K562 (cell line): Measurements from ENCODE around the gene SIGLEC1. TPM values are rescaled to one million over a fixed set of nuclear protein-coding genes. Genes with fewer than 3 reads are reported as not detected.
A peak's percentile ranks its signal among the peaks of the same experiment; 100 is the strongest.

ENCODE experiments used
- ATAC-seq: fragments of 200-7000 bp; cut with Tn5 transposase; 3 replicates; pipeline ENCODE4 v1.9.1; 2020; ENCODE audit warnings: moderate library complexity
- BruUV-seq: library from RNA; stranded (reverse); fragments of 400-500 nt; replicated peaks from 2 replicates; lab custom pipeline; 2021; lab: Mats Ljungman, UMichigan
- CTCF ChIA-PET: fragments of 300-600 bp; formaldehyde crosslinking; extraction: SDS; loops from one replicate; lab custom pipeline; 2021; ENCODE audit warnings: low intra/inter-chr PET ratio; lab: Yijun Ruan, JAX
- POLR2A ChIA-PET: fragments of 300-600, 350-650 bp; sonication (Branson Sonifier 250); formaldehyde crosslinking; extraction: SDS; loops from one replicate; lab custom pipeline; 2021; ENCODE audit warnings: antibody characterized with exemption, inconsistent platforms; lab: Yijun Ruan, JAX
- DNase-seq, 4 experiments: peaks; one replicate each; pipeline versions ENCODE4 v3.0.0 to v3.0.0-alpha.2; 2011 to 2018; ENCODE audit warnings: low spot score in 3 of 4, mixed read lengths in 3 of 4; ENCODE audit errors: extremely low read depth in 1 of 4
- FAIRE-seq: peaks from 2 replicates; lab custom pipeline; 2011; peaks lifted over from hg19 to GRCh38; lab: Jason Lieb, UNC
- H2AFZ ChIP-seq: 2 replicates; pipeline ENCODE4 v1.6.0; 2011; ENCODE audit warnings: low read depth, low read length, control low read depth, inconsistent platforms
- H3K27ac ChIP-seq: fragments of 200-600 bp; 3 replicates; pipeline ENCODE4 v1.8.0; 2011; ENCODE audit warnings: low read depth, mild to moderate bottlenecking, control low read depth, inconsistent platforms, low read length, moderate library complexity, mixed read lengths; ENCODE audit errors: extremely low read depth
- H3K27me3 ChIP-seq, 2 experiments: fragments of 300-600 bp in 1 of 2; 2 replicates in 1 of 2; 3 replicates in 1 of 2; pipeline versions ENCODE4 v1.6.0 to v1.8.0; 2011; ENCODE audit warnings: inconsistent platforms in 2 of 2, low read length in 2 of 2, mild to moderate bottlenecking in 1 of 2, mixed read lengths in 1 of 2, moderate library complexity in 1 of 2; ENCODE audit not compliant: control insufficient read depth in 2 of 2, insufficient read depth in 2 of 2
- H3K36me3 ChIP-seq: fragments of 300-600 bp; 3 replicates; pipeline ENCODE4 v1.8.0; 2011; ENCODE audit warnings: mild to moderate bottlenecking, low read length, inconsistent platforms; ENCODE audit not compliant: control insufficient read depth, insufficient read depth
- H3K4me1 ChIP-seq, 2 experiments: fragments of 200-600 bp in 1 of 2; replicated peaks in 1 of 2; 2 replicates in 1 of 2; 3 replicates in 1 of 2; pipeline versions ENCODE4 v1.5.1 to v1.8.0; 2011; ENCODE audit warnings: inconsistent platforms in 2 of 2, low read length in 2 of 2, mild to moderate bottlenecking in 1 of 2, mixed read lengths in 1 of 2, moderate library complexity in 1 of 2; ENCODE audit not compliant: control insufficient read depth in 2 of 2, insufficient read depth in 2 of 2
- H3K4me2 ChIP-seq: 2 replicates; pipeline ENCODE4 v1.6.1; 2011; ENCODE audit warnings: low read length, control low read depth, inconsistent platforms, mixed read lengths; ENCODE audit not compliant: insufficient read depth
- H3K4me3 ChIP-seq: fragments of 200-600 bp; sonication (generic), shearing (Covaris generic); 2 replicates; pipeline ENCODE4 v1.5.1; 2016; ENCODE audit warnings: control low read depth, inconsistent platforms
- H3K79me2 ChIP-seq: fragments of 200-600 bp; 3 replicates; pipeline ENCODE4 v1.8.0; 2011; ENCODE audit warnings: low read length, inconsistent platforms; ENCODE audit not compliant: control insufficient read depth, insufficient read depth
- H3K9ac ChIP-seq, 2 experiments: 2 replicates each; pipeline versions ENCODE4 v1.6.0 to v1.6.1; 2011; ENCODE audit warnings: low read depth in 2 of 2, low read length in 2 of 2, control low read depth in 1 of 2, inconsistent platforms in 1 of 2, mild to moderate bottlenecking in 1 of 2, mixed read lengths in 1 of 2; ENCODE audit not compliant: insufficient read depth in 1 of 2
- H3K9me1 ChIP-seq: one replicate; pipeline ENCODE4 v1.6.0; 2011; ENCODE audit warnings: inconsistent platforms, mild to moderate bottlenecking, low read length, moderate library complexity; ENCODE audit not compliant: control insufficient read depth, insufficient read depth
- H3K9me3 ChIP-seq: replicated peaks from 2 replicates; pipeline ENCODE4 v1.5.1; 2011; ENCODE audit warnings: low read depth, low read length, inconsistent platforms; ENCODE audit not compliant: control insufficient read depth, insufficient read depth
- H4K20me1 ChIP-seq: replicated peaks from 2 replicates; pipeline ENCODE4 v1.6.1; 2011; ENCODE audit warnings: low read length, inconsistent platforms, mixed read lengths; ENCODE audit not compliant: control insufficient read depth, insufficient read depth
- ELF4 ChIP-seq: fragments of 450-650 bp; formaldehyde crosslinking; IDR thresholded peaks from 2 replicates; pipeline ENCODE4 v1.4.0; 2022; ENCODE audit warnings: missing genetic modification characterization
- TCFL5 ChIP-seq: fragments of 250-450 bp; sonication (Bioruptor Pico); conservative IDR thresholded peaks from 2 replicates; pipeline ENCODE4 v1.6.1; 2021; ENCODE audit warnings: mild to moderate bottlenecking, moderate library complexity, matching md5 sums
- ZNF584 ChIP-seq: fragments of 200-800 bp; sonication (Bioruptor generic); IDR thresholded peaks from 2 replicates; pipeline ENCODE4 v1.6.1; 2016; ENCODE audit warnings: low read depth, mild to moderate bottlenecking, missing genetic modification characterization, missing compliant biosample characterization
- WGBS: fragments of 100-300 bp; shearing (Covaris generic); methylation state at CpG from one replicate; pipeline ENCODE4 v1.1.6; 2016; ENCODE audit warnings: low coverage, mixed read lengths; ENCODE audit not compliant: insufficient coverage; ENCODE audit errors: missing lambda C conversion rate; 5-methylcytosine and 5-hydroxymethylcytosine counted together
- in situ Hi-C: fragments of 300-500 bp; cut with MboI; formaldehyde crosslinking; loops from 4 replicates; pipeline ENCODE4 v1.15.0; 2018; ENCODE audit warnings: inconsistent platforms, mixed read lengths
- intact Hi-C: fragments of 100-400 bp; cut with micrococcal nuclease; formaldehyde crosslinking; loops from 2 replicates; pipeline ENCODE4 v1.14.2; 2022
- polyA plus RNA-seq, 8 experiments: library from polyadenylated mRNA; depleted of rRNA in 4 of 8; stranded (reverse) in 5 of 8; unstranded in 3 of 8; fragments of >200 nt; fragmentation: Nextera tagmentation in 2 of 8; fragmentation: Illumina TruSeq in 1 of 8; extraction: Ambion mirVana in 2 of 8; extraction: Trizol in 1 of 8; gene quantifications; 2 replicates each; pipeline versions ENCODE4 v1.2.1 to v1.2.3, GENCODE V29; 2011 to 2014; ENCODE audit warnings: inconsistent platforms in 1 of 8, missing spikeins in 1 of 8
- total RNA-seq, 7 experiments: library from RNA; depleted of rRNA in 6 of 7; stranded (reverse); fragments of >200 nt in 6 of 7; fragmentation: Illumina TruSeq in 2 of 7; extraction: Trizol in 2 of 7; gene quantifications; 2 replicates each; pipeline versions ENCODE4 v1.2.1 to v1.2.3, GENCODE V29; 2011 to 2021; ENCODE audit warnings: low replicate concordance in 1 of 7
- TF ChIP-seq, protein P1 (sequence below): sonication (generic); formaldehyde crosslinking; IDR thresholded peaks from 2 replicates; pipeline ENCODE4 v1.8.1; 2023; ENCODE audit warnings: mild to moderate bottlenecking, missing genetic modification reagents

SIGLEC1 gene
- total and polyA plus RNA-seq, 9 of the 15 experiments (the other 6 are each of a cell fraction or from before 2014, with no cell fraction given), result 0.05 to 0.07 TPM; not detected in 7

DNA sequence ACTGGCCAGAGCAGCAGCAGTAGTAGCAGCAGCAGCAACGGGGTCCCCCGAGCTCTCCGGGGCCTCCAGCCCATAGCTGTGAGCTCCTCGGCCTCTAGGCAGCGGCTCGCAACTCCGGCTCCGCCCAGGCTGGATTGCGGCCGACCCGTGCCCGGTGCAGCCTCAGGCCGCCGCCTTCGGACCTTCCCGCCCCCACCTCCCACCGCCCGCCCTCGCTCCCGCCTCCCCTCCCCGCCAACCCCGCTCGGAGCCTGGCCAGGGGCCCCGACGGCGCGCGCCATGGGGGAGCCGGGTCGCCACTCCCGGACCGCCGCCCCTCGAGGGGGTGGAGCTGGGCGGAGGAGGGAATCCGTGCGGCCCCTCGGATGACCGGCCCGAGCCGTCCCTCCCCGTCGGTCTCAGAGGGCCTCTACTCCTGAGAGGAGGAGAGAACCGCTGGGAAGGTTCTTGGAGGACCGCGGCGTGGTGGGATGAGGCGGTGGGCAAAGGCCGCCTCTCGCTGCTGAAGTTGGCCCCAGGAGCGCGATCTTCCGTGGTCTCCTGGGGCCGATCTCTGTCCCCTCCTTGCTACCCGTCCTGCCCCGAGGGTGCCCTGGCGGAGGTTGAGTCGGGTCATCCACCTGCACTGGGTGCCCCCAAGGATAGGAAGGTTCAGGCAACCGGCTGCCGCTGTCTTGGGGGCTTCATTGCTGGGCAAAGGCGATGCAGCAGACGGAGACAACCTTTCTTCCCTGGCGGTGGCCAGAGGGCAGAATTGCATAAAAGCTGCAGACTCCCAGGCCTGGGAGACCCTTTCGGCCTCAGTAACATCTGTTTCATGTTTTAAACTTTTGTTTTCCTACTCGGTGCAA lies 30.2 kb downstream of the SIGLEC1 start, which contains the start of gene ADAM33:
Gene ADAM33 (minus strand): TSS at position 80 of the 851 bp plus-strand sequence. CDS start 6 bp downstream, at position 74.
- no TSS peak for BruUV-seq
- H3K4me3 ChIP-seq, result no peak within 1 kb of the TSS
- intact Hi-C loops, result no loop called here
- no peak within 1 kb of the TSS for H3K9ac ChIP-seq
- H3K9me3 ChIP-seq, result no peaks in the 10 kb centered on the region
- no peak within 1 kb of the TSS for H3K27ac ChIP-seq
- no peaks in the 10 kb centered on the region for H3K9me1 ChIP-seq
- ChIA-PET CTCF (no interaction called here), POLR2A (interaction anchor here (0.8 kb wide), 1 partner anchor 13 kb away, joined by 4 read pairs; no protein-coding TSS in a partner anchor)
- DNase-seq (peak in 2 of 4 experiments; percentile 65 to 66), ATAC-seq (peak; percentile 27; the same call in 2 of the 3 replicates), FAIRE-seq (no peak)
- no peak for TF ChIP-seq ZNF584
- TF ChIP-seq, protein P1, sequence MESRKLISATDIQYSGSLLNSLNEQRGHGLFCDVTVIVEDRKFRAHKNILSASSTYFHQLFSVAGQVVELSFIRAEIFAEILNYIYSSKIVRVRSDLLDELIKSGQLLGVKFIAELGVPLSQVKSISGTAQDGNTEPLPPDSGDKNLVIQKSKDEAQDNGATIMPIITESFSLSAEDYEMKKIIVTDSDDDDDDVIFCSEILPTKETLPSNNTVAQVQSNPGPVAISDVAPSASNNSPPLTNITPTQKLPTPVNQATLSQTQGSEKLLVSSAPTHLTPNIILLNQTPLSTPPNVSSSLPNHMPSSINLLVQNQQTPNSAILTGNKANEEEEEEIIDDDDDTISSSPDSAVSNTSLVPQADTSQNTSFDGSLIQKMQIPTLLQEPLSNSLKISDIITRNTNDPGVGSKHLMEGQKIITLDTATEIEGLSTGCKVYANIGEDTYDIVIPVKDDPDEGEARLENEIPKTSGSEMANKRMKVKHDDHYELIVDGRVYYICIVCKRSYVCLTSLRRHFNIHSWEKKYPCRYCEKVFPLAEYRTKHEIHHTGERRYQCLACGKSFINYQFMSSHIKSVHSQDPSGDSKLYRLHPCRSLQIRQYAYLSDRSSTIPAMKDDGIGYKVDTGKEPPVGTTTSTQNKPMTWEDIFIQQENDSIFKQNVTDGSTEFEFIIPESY (CRISPR knock-in tag), result 0 out of 2 replicates have a peak, but pooled peaks have one; percentile 11
- no peak for TF ChIP-seq ELF4
- TF ChIP-seq TCFL5 (CRISPR knock-in tag), result no peak
- H3K36me3 ChIP-seq, result no peaks in the 10 kb centered on the region
- in situ Hi-C loops, result no loop called here
- peaks cover 0 to 5% of the 10 kb centered on the region in 2 experiments; a peak in 2 of 5 replicates for H3K27me3 ChIP-seq
- 55% methylated on average over 10 of the region's 65 CpGs for WGBS
- H3K4me1 ChIP-seq, result peaks cover 0 to 25% of the 10 kb centered on the region in 2 experiments; a peak in 2 of 5 replicates
- no peak within 1 kb of the TSS for H3K4me2 ChIP-seq
- H2AFZ ChIP-seq, result no peak within 1 kb of the TSS
- H4K20me1 ChIP-seq, result no peaks in the 10 kb centered on the region
- H3K79me2 ChIP-seq, result no peaks in the 10 kb centered on the region
